Esophagus muscularis mucosa (tissue), 3 donors: Measurements from ENCODE around the gene EPHB2.

Experiments used
- CTCF ChIP-seq, 3 experiments: fragments of 200-600 bp in 2 of 3; fragments of 450-650 bp in 1 of 3; sonication (generic) in 2 of 3; IDR thresholded peaks; one replicate each; pipeline ENCODE4 v1.5.1; 2017 to 2019; ENCODE audit warnings: antibody characterized with exemption in 3 of 3, mild to moderate bottlenecking in 2 of 3, moderate library complexity in 1 of 3
- POLR2AphosphoS5 ChIP-seq, 2 donors: sonication (generic); formaldehyde crosslinking; IDR thresholded peaks; one replicate each; pipeline ENCODE4 v1.6.1; 2017; ENCODE audit warnings: antibody characterized with exemption in 2 of 2

- TF ChIP-seq CTCF (IDR thresholded peaks at IDR 0.05) (no peak), POLR2AphosphoS5 (IDR thresholded peaks at IDR 0.05) (no peak)
Observed at GRCh38 chr1:22736501-22737080, 26.0 kb downstream of the EPHB2 start.
